Stimulated activated CD4-positive, alpha-beta T cell treated with anti-CD3 and anti-CD28 coated beads, Interleukin-4, amount 100 ng/mL, for 24 hours (primary cell): ENCODE results near the gene PRADC1.

ENCODE experiments used
- DNase-seq: peaks from one replicate; pipeline ENCODE4 v3.0.0-alpha.2; 2020

Gene PRADC1

DNA sequence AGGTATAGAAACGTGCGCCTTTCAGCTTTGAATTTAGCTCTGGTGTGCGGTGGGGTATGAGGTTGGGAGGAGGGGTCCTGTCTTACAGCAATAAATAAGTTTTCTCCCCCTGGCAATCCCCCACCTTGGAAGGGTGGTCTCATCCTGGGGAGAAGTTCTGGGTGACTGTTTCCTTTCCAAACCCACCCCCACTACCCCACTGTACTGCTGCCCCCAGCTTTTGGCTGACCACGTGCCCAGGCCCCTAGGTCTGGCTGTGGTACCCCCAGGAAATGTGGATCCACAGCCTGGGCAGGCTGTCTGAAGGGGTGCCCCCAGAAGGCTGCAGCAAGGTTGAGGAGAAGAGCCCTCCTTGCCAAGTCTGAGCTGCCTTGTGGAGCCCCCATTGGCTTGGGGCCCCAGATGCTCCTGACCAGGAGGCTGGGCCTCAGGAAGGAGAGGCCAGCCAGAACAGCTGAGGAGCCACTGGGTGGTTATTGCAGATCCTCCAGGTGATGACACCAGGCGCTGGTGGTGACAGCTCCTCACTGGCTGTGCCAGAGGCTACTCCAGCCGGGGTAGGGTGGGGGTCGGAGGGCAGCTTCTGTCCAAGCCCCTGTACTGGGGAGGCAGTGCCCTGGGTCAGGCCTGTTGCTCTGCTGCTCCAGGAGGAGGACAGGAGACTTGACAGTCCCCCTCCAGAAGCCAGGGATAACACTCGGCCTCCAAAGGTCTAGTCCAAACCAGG lies 25.3 kb upstream of the PRADC1 start:
- DNase-seq, result no peak

DNA sequence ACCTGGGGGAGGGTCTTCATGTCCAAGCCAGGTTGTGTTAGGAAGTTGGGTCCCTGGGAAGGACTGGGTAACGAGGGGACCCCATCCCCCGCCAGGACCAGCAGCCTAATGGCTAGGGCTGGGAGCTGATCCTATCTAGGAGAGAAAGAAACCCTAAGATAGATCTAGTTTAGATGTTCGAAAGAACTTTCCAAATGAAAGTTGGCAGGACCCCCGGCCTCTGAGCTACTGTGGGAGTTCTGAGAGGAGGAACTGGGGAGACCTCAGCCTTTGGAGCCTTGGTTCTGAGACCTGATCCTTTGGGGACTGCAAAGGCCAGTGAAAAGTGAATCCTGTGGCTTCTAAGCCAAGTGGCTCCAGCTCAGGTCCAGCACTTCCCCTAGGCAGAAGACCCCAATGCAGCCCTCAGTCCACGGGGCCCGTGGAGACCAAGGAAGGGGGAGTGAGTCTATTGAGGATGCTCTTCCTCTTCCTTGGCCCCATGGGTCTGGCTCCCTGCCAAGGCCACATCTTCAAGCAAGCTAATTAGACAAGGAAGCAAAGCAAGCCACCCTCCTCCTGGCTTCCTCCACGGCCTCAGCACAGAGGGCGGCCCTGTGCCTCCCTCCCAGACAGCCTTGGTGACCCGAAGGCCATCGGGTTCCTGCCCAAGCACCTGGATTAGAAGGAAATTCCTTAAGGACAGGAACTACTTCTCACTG lies 24.5 kb upstream of the PRADC1 start:
- no peak for DNase-seq

DNA sequence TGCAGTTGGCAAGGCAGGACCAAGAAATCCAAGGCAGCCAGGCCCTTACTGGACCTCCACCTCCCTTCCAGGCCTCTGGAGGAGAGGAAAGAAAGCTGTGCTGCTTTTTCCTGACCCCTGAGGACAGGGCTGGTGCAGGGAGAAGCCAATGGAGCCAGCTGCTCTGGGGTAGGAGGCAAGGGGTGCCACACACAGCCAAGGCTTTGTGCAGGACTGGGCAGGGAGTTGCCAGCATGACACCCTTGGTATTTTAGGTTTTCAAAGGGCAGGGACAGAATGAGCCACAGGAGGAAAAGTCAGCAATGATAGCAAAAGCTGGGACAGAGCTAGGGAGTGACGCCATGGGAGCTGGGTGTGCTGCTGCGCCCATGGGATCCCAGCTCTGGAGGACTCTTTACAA lies 24.0 kb upstream of the PRADC1 start:
- no peak for DNase-seq

DNA sequence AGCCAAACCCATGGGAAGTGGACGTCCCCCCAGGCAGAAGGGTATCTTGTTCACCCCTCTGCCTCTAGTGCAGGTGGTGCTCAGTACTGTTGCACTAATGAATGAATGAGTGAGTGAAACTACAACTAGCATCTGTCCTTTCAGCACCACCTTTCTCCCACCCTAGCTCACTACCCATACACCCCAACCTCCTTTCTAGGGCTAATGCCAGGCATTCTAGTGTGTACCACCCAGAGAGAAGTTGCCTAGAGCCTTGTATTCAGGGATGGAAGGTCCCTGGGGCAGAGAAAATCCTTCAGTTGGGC lies 23.5 kb upstream of the PRADC1 start:
- no peak for DNase-seq

DNA sequence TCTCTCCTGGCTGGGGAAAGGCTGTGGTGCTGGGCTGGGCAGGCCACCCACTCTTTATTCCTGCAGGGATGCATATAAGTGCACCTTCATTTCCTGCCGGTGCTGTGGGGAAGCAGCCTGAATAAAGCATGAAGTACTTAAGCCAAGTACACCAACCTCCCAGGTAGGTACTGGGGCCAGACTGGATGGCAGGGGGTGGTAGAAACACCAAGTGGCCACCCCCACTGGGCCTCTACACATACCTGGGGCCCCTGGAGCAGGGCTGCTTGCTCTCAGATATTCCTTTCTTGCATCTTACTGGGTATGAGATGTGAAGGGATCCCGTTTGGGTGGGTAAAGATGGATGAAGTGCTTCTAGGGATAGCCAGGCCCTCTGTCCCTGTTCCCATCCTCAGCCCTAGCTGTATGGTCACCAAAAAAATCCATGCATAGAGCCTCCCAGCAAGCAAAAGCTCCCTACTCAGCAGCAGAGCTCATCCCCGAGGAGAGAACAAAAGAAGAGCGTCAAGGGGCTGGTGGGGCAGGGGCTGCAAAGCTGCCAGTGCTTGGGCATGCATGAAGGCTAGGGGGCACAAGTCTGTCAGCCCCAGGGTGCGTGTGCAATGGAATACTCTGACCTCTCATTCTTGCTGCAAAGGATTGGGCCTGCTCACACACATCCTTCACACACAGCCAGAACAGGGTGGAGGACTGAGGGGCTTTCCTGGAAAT lies 23.0 kb upstream of the PRADC1 start:
- DNase-seq, result no peak

DNA sequence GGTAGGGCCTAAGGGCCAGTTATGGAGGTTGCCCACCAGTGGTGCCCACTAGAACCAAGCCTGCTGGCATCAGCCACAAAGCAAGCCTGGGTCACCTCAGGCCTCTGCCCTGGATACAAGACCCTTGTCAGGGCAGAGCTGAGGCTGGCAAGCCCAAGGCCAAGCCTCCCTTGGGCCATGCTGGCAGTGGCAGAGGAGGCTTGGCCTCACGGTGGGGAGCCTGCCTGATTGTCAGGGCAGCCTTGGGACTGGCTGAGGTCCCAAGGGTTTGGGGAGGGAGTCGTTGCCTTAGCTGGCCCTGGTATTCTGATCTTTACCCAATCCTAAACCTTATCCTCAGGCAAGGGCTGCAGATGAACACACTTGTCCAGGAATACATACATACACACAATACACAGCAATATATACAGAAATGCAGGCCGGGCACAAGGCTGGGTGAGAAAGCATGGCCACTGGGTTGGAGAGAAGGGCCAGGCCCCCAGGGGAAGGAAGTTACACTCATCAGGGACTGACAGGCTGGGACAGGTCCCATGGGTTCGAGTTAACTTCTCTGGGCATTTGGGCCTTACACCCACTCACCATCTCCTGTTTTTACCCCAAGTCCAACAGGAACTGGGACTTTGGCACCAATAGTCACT lies 22.1 kb upstream of the PRADC1 start:
- DNase-seq, result no peak

DNA sequence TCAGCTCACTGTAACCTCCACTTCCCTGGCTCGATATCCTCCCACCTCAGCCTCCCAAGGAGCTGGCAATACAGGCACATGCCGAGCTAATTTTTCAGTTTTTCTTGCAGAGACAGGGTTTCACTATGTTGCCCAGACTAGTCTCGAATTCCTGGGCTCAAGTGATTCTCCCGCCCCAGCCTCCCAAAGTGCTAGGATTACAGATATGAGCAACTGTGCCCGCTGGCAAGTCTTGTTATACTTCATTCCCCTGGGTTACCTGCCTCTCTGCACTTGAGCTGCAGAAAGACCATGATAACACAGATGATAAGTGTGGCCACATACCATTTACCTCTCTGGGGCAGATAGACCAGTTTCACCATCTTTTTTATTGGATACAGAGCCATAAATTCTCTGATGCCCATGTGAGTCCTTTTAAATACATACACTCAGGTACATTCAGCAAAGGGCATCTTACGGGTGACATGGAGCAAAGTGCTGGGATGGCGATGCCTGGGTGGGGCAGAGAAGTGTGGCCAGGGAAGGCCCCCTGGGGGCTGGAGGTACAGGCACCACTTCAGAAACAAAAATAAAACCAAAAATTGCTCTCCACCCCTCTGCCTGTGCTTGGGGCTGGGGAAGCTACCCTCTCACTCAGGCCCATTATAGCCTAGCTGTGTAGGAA lies 21.4 kb upstream of the PRADC1 start:
- no peak for DNase-seq

DNA sequence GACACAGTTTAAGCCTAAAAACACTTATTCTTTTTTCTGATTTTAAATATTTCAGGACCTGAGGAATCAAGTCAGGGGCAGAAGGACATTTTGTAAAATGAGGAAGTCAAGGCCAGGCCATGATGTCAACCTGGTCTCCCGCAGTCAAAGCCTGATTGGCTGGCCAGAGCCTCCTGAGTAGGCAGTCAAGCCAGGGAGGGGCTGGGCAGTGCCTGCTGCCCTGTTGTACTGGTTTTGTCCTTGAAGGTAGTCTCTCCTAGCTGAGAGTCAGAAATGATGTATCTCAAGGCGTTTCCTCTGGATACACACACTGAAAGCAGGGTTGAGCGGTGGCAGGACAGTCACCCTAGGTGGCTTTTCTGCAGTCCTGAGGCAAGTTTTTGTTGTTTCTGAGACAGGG lies 20.9 kb upstream of the PRADC1 start:
- DNase-seq, result no peak

DNA sequence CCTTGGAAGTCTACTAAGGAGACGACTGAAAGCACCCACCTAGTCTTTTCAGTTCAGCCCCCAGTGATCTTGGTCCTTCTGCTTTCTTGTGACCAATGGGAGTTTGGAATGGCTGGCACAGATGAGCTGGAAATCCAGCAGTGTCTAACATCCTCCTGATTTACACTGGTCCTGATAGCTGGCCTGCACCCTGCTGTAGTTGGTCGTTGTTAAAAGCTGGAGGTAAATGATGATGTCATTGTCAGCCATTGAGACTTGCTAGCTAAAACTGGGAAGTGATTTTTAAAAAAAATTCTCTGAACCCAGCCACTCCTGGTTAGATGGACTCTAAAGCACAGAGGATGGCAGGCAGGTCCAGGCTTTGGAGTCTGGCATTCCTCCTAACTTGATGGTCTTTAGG lies 20.4 kb upstream of the PRADC1 start:
- DNase-seq, result no peak

DNA sequence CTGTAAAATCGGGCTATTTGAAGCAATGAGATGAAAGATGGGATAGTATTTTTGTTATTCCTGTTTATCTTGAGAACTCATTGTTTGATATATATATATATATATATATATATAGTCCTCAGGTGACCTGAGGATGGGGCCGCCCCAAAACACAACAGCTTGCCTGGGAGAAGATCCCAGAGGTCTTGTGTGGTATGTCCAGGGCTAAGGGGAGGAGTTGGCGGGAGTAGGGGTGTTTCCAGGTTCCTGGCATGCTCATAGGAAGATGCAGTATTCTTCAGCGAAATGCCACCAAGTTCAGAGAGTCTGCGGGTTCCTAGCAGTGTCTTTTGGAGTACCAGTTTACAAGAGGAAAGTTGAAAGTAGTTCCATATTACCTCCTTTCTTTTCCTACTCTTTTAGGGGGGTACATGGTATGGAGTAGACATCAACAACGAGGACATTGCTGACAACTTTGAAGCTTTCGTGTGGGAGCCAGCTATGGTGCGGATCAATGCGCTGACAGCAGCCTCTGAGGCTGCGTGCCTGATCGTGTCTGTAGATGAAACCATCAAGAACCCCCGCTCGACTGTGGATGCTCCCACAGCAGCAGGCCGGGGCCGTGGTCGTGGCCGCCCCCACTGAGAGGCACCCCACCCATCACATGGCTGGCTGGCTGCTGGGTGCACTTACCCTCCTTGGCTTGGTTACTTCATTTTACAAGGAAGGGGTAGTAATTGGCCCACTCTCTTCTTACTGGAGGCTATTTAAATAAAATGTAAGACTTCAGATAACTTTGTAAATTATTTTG lies 19.4 kb upstream of the PRADC1 start:
- DNase-seq, result no peak

DNA sequence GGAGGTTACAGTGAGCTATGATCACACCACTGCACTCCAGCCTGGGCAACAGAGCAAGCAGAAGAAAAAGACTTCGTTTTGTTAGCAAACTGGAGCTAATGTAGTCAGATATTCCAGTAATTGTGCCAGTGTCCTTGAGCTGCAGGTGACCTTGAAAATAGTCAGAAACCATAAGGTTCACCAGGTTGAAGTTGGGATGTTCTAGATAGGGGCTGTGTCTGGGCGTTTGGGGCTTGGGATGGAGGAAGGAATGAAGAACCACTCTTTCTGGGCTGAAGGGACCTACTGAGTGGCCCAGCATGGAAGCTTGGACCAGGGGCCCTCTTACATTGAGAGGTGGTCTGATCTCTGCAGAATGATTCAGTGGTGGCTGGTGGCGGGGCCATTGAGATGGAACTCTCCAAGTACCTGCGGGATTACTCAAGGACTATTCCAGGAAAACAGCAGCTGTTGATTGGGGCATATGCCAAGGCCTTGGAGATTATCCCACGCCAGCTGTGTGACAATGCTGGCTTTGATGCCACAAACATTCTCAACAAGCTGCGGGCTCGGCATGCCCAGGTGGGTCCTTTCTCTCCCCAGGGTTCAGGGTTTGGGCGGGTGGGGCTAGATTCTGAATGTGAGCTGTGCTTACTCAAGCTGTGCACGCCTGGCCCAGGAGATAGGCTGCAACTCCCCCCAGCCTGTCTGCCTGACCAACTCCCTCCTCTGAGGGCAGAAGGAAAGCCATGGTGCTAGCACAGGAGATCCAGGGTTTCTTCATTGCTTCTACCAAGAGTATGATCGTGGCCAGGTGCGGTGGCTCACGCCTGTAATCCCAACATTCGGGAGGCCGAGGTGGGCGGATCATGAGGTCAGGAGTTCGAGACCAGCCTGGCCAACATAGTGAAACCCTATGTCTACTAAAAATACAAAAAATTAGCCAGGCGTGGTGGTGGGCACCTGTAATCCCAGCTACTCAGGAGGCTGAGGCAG lies 18.1 kb upstream of the PRADC1 start:
- DNase-seq, result no peak

DNA sequence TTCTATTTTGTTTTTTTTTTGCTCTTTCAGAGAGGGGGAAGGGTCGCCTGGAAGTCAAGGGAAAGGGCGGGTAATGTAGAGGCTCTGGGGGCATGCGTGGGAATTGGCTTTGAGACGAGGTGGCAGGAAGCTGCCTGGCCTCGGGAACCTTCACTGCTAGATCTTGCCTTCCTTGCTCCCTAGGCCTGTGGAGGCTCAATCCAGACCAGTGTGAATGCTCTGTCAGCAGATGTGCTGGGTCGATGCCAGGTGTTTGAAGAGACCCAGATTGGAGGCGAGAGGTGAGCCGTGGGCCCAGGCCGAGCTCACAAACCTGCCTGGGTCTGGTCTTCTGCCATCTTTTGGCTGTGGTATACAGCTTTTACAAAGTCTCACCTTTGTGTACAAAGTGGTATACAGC lies 16.6 kb upstream of the PRADC1 start:
- no peak for DNase-seq

DNA sequence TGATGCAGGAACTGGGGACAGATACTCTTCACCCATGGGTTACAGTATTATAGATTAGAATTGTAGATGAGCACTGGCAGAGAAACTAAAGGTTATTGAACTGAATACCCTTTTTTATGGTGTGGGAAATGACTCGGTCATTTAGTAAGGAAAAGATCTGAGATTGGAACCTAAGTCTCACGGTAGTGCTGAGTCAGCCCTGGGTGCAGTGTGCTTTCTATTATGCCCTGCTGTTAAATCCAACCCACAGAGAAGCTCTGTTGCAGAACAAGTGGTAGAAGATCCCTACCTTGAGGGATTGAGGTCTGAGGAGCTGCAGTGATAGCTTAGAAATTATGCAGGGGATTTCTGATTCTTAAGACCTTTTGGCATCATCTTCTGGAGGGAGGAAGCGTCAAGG lies 13.8 kb upstream of the PRADC1 start:
- DNase-seq, result no peak

DNA sequence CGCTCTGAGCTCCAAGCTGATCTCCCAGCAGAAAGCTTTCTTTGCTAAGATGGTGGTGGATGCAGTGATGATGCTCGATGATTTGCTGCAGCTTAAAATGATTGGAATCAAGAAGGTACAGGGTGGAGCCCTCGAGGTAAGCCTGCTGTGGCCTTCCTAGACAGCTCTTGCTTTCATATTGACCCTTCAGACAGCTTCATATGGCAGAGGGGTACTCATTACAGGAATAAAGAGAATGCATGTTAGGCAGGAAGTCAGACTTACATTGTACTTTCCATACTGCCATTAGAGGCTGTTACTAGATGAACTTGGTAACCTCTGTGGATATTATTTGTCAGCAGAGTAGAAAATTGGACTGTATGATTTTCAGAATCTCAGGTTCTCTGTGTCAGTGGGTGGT lies 11.5 kb upstream of the PRADC1 start:
- no peak for DNase-seq

DNA sequence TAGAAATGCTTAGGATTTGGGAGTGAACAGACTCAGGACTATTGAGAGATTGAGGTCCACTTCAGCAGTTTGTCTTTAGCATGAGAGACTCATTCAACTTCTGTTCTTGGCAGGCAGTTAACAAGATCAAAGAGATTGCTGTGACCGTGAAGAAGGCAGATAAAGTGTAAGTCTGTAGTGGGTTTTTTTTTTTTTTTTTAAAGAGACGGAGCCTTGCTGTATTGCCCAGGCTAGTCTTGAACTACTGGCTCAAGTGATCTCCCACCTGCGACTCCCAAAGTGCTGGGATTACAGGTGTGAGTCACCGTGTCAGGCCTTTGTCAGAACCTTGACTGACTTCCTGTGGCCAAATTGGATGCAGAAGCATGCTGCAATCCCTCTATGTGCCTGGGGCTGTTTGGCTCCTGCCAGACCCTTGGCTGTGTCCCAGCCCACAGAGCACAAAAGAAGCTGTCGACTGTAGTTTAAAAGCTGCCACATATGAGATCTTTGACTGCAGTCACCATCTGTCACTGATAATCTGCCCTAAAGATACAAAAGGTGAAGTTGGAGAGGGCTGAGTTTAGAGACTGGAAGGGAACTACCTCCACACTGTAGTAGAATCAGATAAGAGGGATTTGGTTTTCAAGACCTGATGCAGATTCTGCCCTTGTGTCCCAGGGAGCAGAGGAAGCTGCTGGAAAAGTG lies 11.0 kb upstream of the PRADC1 start:
- no peak for DNase-seq

DNA sequence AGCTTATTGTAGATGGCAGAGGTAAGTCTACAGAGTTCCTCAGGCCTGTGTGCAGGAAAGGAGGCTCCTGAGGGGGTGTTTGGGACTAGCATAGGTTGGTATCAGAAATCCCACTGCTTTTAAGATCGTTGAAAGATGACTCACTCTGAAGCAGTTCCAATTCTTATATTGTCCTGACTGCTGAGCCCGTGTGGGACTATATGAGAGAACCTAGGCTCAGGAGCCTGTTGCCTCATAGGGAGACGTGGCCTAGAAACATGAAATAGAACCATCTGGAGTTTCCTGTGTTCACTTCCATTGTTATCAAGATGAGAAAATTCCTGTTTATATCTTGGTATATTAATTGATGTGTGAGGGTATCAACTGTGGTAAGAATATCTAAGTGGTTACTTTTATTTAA lies 6.7 kb upstream of the PRADC1 start:
- DNase-seq, result no peak

DNA sequence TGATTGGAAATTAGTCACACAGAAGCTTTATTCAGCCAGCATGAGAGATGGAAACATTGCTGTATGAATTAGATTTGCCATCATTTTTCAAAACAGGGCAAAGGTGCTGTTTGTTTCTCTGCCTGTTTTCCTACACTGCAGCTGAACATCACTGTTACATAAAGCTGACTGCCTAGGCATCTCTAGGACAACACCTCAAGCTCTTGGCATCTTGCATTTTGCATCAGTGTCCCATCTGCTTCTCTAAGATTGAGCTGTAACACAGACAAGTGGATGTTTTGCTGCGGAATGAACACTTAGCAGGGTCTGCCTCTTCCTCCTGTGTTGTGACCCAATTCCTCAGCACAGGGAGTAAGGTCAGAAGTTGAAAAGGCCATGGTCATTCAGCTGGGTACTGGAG lies 5.9 kb upstream of the PRADC1 start:
- no peak for DNase-seq

DNA sequence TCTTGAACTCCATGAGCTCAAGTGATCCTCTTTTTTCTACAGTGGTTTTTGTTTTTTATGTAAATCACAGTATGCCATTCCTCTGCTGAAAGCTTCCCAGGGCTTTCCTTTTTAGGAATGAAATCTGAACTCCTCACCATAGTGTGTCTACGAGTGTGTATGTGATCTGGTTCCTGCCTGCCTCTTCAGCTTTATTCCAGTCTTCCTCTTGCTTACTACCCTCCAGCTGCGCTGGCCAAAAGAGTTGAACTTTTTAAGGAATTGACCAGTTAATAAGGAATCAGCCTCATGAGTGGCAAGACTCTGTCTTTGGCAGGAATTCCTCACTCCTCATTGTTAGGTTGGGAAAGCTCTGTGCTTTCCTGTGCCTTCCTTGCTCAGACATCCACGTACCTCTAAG lies 5.1 kb upstream of the PRADC1 start:
- DNase-seq, result no peak

DNA sequence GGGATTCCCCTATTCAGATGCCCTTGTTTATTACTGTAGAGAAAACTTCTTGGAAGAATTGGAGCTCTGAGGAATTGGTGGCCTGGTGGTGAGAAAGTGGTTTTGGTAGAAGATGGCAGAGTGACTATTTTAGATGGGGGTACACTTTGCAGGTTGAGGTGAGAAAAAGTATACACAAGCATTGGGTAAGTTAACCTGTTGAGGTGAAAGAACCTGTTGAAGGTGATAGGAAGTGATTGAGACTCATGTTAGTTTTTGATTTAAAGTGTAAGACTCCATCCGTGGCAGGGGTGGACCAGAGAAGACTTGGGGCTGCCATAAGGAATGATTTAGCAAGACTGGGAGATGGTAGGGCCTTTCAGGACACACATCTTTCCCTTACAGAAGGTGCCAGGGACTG lies 4.1 kb upstream of the PRADC1 start:
- DNase-seq, result no peak

DNA sequence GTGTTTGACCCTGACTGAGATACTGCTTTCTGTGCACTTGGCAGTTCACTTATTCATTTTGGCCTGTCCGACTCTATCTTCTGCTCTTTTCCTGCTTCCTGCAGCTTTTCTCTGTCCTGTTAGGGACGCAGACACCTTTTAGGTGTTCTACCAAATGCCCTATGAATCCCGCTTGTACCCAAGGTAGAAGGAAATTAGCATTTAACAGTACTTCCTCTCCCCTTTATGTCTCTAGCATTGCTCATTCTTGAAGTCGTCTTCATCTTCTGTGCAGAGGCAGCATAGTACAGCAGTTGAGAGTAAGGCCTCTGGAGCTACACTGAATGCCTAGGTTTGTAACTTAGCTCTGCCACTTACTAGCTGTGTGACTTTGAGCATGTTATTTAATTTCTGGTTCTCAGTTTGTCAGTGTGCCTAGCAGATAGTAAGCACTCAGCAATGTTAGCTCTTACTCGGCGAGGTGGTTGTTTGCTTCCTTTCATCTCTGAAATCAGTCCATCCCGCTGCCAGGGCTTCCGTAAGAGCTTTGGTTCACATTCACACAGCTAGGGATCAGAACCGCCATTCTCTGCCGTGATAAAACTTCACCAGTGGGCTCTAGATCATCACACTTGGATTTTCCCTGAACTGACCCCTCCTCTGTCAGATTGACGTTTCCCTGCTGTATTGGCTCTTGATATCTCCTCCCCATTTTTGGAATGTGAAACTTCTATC lies 2.4 kb upstream of the PRADC1 start:
- no peak for DNase-seq
